Liver (tissue), 9 donors: ENCODE data around the gene TM4SF18. TPM values are rescaled to one million over a fixed set of nuclear protein-coding genes. Genes with fewer than 3 reads are reported as not detected.
A peak's percentile ranks its signal among the peaks of the same experiment; 100 is the strongest.

Experiments
- DNase-seq: peaks from one replicate; pipeline ENCODE4 v3.0.0-alpha.2; 2017; ENCODE audit warnings: low spot score
- H3K27ac ChIP-seq, 2 donors: one replicate each; pipeline ENCODE4 v1.7.0; 2013; ENCODE audit warnings: inconsistent platforms in 2 of 2, low read length in 2 of 2, control low read depth in 1 of 2, low read depth in 1 of 2, mild to moderate bottlenecking in 1 of 2
- H3K27me3 ChIP-seq, 4 donors: one replicate each; pipeline versions ENCODE4 v1.6.1 to v1.7.0; 2013; ENCODE audit warnings: low read length in 3 of 4, inconsistent platforms in 1 of 4, mild to moderate bottlenecking in 1 of 4, moderate library complexity in 1 of 4; ENCODE audit not compliant: control insufficient read depth in 4 of 4, insufficient read depth in 4 of 4
- H3K36me3 ChIP-seq, 4 donors: one replicate each; pipeline versions ENCODE4 v1.6.1 to v1.7.0; 2013; ENCODE audit warnings: low read length in 3 of 4, mild to moderate bottlenecking in 3 of 4, low read depth in 1 of 4, moderate library complexity in 1 of 4; ENCODE audit not compliant: control insufficient read depth in 4 of 4, insufficient read depth in 3 of 4
- H3K4me1 ChIP-seq, 4 donors: one replicate each; pipeline versions ENCODE4 v1.6.1 to v1.7.0; 2013; ENCODE audit warnings: low read length in 3 of 4, mild to moderate bottlenecking in 3 of 4, moderate library complexity in 1 of 4; ENCODE audit not compliant: control insufficient read depth in 4 of 4, insufficient read depth in 4 of 4
- H3K4me3 ChIP-seq, 3 donors: one replicate each; pipeline versions ENCODE4 v1.6.1 to v1.7.0; 2013; ENCODE audit warnings: low read length in 3 of 3, control low read depth in 1 of 3, low read depth in 1 of 3, mild to moderate bottlenecking in 1 of 3
- H3K9ac ChIP-seq, 2 donors: one replicate each; pipeline ENCODE4 v1.7.0; 2013; ENCODE audit warnings: low read length in 2 of 2, mild to moderate bottlenecking in 2 of 2, moderate library complexity in 2 of 2, control low read depth in 1 of 2, low read depth in 1 of 2
- H3K9me3 ChIP-seq, 4 donors: one replicate each; pipeline versions ENCODE4 v1.6.1 to v1.7.0; 2013; ENCODE audit warnings: low read length in 3 of 4; ENCODE audit not compliant: control insufficient read depth in 4 of 4
- EGR1 ChIP-seq, 2 donors: IDR thresholded peaks; 2 replicates each; pipeline ENCODE4 v1.6.1; 2016 to 2018; ENCODE audit warnings: antibody characterized with exemption in 2 of 2, low read depth in 2 of 2
- FOXA1 ChIP-seq: IDR thresholded peaks from 2 replicates; pipeline ENCODE4 v1.6.1; 2016; ENCODE audit warnings: antibody characterized with exemption
- FOXA2 ChIP-seq: IDR thresholded peaks from 2 replicates; pipeline ENCODE4 v1.6.1; 2016; ENCODE audit warnings: antibody characterized with exemption
- GABPA ChIP-seq, 2 donors: IDR thresholded peaks in 1 of 2; conservative IDR thresholded peaks in 1 of 2; 2 replicates each; pipeline ENCODE4 v1.6.1; 2016; ENCODE audit warnings: antibody characterized with exemption in 2 of 2, mild to moderate bottlenecking in 1 of 2, moderate library complexity in 1 of 2
- HNF4A ChIP-seq, 2 donors: conservative IDR thresholded peaks; 2 replicates each; pipeline ENCODE4 v1.6.1; 2016; ENCODE audit warnings: antibody characterized with exemption in 2 of 2, mild to moderate bottlenecking in 2 of 2
- HNF4G ChIP-seq: IDR thresholded peaks from 2 replicates; pipeline ENCODE4 v1.6.1; 2016; ENCODE audit warnings: antibody characterized with exemption
- JUND ChIP-seq, 2 donors: IDR thresholded peaks; 2 replicates each; pipeline ENCODE4 v1.6.1; 2016; ENCODE audit warnings: antibody characterized with exemption in 2 of 2
- NR2F2 ChIP-seq: IDR thresholded peaks from 2 replicates; pipeline ENCODE4 v1.6.1; 2016; ENCODE audit warnings: antibody characterized with exemption
- RAD21 ChIP-seq, 2 donors: IDR thresholded peaks; 2 replicates each; pipeline ENCODE4 v1.6.1; 2016; ENCODE audit warnings: antibody characterized with exemption in 2 of 2, mild to moderate bottlenecking in 2 of 2
- RXRA ChIP-seq, 2 donors: IDR thresholded peaks; 2 replicates each; pipeline ENCODE4 v1.6.1; 2017 to 2018; ENCODE audit warnings: antibody characterized with exemption in 2 of 2, mild to moderate bottlenecking in 1 of 2
- SP1 ChIP-seq: IDR thresholded peaks from 2 replicates; pipeline ENCODE4 v1.6.1; 2018; ENCODE audit warnings: antibody characterized with exemption, mild to moderate bottlenecking
- TAF1 ChIP-seq: conservative IDR thresholded peaks from 2 replicates; pipeline ENCODE4 v1.6.1; 2016; ENCODE audit warnings: antibody characterized with exemption, mild to moderate bottlenecking
- YY1 ChIP-seq: IDR thresholded peaks from 2 replicates; pipeline ENCODE4 v1.6.1; 2016; ENCODE audit warnings: antibody characterized with exemption, mild to moderate bottlenecking
- WGBS: extraction: QIAGEN DNeasy Blood & Tissue Kit; methylation state at CpG from one replicate; pipeline ENCODE4 v1.1.7; 2013; 5-methylcytosine and 5-hydroxymethylcytosine counted together
- polyA plus RNA-seq, 2 donors: library from polyadenylated mRNA; stranded (reverse) in 1 of 2; unstranded in 1 of 2; fragments of 200-250 nt in 1 of 2; fragments of >200 nt in 1 of 2; fragmentation: Nextera tagmentation in 1 of 2; extraction: Ambion mirVana in 1 of 2; gene quantifications; one replicate each; pipeline versions ENCODE4 v1.2.1 to v1.2.3, GENCODE V29; 2013 to 2015
- total RNA-seq, 2 donors: library from RNA; depleted of rRNA; stranded (reverse); fragments of >200 nt; gene quantifications; one replicate each; pipeline ENCODE4 v1.2.3, GENCODE V29; 2014
- TF ChIP-seq, protein P1 (sequence below): fragments of 150-350 bp; IDR thresholded peaks from 2 replicates; pipeline ENCODE4 v1.5.1; 2017; ENCODE audit warnings: improper control_type of control experiment, low read depth, low read length; ENCODE audit not compliant: missing input control
- TF ChIP-seq, protein P2 (sequence below): IDR thresholded peaks from 2 replicates; pipeline ENCODE4 v1.6.1; 2016; ENCODE audit warnings: antibody characterized with exemption
- TF ChIP-seq, protein P3 (sequence below): IDR thresholded peaks from 2 replicates; pipeline ENCODE4 v1.6.1; 2016; ENCODE audit warnings: antibody characterized with exemption
- TF ChIP-seq, protein P4 (sequence below): IDR thresholded peaks from 2 replicates; pipeline ENCODE4 v1.6.1; 2016; ENCODE audit warnings: antibody characterized with exemption
- TF ChIP-seq, protein P5 (sequence below): IDR thresholded peaks from 2 replicates; pipeline ENCODE4 v1.6.1; 2016; ENCODE audit warnings: antibody characterized with exemption, mild to moderate bottlenecking
- donor health status: healthy.
- donor health status: healthy.
- donor health status: healthy.
- donor health status: healthy.
- donor health status: healthy.

TM4SF18 gene
- total and polyA plus RNA-seq, 4 donors = 4.9 to 12.6 (median 6.4) TPM

DNA sequence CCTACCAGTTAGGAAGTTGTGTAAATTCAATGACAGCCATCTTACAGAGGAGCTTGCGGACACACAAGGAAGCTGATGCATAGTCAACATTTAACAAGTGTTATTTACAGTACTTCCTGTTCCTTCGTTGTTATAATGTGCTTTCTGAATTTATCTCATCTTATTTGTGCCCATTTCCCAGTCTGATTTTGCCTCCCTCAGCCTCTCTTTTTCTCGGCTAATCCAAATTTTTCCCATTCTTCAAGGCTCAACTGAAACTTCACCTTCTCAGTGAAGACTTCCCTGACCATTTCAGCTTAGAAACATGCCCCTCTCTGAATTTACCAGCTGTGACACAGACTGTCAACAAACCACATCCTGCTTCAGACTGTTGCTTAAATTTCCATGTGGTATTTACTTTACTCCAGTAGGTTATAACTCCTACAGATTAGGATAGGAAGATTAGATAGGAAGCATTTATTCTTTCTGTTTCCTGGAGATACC lies 56.1 kb downstream of the TM4SF18 start:
- Histone ChIP-seq H3K4me1 (peaks cover 1 to 5% (median 4%) of the 10 kb centered on the region in 4 donors), H3K36me3 (no peaks in the 10 kb centered on the region), H3K27me3 (no peaks in the 10 kb centered on the region), H3K4me3 (no peak overlapping the region), H3K27ac (no peak overlapping the region), H3K9me3 (no peaks in the 10 kb centered on the region), H3K9ac (no peak overlapping the region)
- TF ChIP-seq, protein P1, sequence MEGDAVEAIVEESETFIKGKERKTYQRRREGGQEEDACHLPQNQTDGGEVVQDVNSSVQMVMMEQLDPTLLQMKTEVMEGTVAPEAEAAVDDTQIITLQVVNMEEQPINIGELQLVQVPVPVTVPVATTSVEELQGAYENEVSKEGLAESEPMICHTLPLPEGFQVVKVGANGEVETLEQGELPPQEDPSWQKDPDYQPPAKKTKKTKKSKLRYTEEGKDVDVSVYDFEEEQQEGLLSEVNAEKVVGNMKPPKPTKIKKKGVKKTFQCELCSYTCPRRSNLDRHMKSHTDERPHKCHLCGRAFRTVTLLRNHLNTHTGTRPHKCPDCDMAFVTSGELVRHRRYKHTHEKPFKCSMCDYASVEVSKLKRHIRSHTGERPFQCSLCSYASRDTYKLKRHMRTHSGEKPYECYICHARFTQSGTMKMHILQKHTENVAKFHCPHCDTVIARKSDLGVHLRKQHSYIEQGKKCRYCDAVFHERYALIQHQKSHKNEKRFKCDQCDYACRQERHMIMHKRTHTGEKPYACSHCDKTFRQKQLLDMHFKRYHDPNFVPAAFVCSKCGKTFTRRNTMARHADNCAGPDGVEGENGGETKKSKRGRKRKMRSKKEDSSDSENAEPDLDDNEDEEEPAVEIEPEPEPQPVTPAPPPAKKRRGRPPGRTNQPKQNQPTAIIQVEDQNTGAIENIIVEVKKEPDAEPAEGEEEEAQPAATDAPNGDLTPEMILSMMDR = no peak
- TF ChIP-seq SP1 (peak; percentile 45), RAD21 (IDR thresholded peaks at IDR 0.05) (peak; percentile 29 to 40), EGR1 (IDR thresholded peaks at IDR 0.05; ENCODE audit: low read depth in 2 of 2) (peak in 1 of 2 donors; percentile 57), GABPA (IDR thresholded peaks at IDR 0.05 in 1 of 2, conservative IDR thresholded peaks at IDR 0.05 in 1 of 2) (no peak), YY1 (peak; percentile 36), HNF4A (conservative IDR thresholded peaks at IDR 0.05) (peak in 1 of 2 donors; percentile 30), RXRA (IDR thresholded peaks at IDR 0.05) (peak in 1 of 2 donors; percentile 37), TAF1 (no peak), HNF4G (no peak), NR2F2 (no peak), JUND (IDR thresholded peaks at IDR 0.05) (peak in 1 of 2 donors; percentile 32), FOXA2 (peak; percentile 86), FOXA1 (peak; percentile 93)
- TF ChIP-seq, protein P2, sequence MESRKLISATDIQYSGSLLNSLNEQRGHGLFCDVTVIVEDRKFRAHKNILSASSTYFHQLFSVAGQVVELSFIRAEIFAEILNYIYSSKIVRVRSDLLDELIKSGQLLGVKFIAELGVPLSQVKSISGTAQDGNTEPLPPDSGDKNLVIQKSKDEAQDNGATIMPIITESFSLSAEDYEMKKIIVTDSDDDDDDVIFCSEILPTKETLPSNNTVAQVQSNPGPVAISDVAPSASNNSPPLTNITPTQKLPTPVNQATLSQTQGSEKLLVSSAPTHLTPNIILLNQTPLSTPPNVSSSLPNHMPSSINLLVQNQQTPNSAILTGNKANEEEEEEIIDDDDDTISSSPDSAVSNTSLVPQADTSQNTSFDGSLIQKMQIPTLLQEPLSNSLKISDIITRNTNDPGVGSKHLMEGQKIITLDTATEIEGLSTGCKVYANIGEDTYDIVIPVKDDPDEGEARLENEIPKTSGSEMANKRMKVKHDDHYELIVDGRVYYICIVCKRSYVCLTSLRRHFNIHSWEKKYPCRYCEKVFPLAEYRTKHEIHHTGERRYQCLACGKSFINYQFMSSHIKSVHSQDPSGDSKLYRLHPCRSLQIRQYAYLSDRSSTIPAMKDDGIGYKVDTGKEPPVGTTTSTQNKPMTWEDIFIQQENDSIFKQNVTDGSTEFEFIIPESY = no peak
- TF ChIP-seq, protein P3, sequence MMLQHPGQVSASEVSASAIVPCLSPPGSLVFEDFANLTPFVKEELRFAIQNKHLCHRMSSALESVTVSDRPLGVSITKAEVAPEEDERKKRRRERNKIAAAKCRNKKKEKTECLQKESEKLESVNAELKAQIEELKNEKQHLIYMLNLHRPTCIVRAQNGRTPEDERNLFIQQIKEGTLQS = no peak
- TF ChIP-seq, protein P4, sequence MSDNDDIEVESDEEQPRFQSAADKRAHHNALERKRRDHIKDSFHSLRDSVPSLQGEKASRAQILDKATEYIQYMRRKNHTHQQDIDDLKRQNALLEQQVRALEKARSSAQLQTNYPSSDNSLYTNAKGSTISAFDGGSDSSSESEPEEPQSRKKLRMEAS = peak; percentile 35
- TF ChIP-seq, protein P5, sequence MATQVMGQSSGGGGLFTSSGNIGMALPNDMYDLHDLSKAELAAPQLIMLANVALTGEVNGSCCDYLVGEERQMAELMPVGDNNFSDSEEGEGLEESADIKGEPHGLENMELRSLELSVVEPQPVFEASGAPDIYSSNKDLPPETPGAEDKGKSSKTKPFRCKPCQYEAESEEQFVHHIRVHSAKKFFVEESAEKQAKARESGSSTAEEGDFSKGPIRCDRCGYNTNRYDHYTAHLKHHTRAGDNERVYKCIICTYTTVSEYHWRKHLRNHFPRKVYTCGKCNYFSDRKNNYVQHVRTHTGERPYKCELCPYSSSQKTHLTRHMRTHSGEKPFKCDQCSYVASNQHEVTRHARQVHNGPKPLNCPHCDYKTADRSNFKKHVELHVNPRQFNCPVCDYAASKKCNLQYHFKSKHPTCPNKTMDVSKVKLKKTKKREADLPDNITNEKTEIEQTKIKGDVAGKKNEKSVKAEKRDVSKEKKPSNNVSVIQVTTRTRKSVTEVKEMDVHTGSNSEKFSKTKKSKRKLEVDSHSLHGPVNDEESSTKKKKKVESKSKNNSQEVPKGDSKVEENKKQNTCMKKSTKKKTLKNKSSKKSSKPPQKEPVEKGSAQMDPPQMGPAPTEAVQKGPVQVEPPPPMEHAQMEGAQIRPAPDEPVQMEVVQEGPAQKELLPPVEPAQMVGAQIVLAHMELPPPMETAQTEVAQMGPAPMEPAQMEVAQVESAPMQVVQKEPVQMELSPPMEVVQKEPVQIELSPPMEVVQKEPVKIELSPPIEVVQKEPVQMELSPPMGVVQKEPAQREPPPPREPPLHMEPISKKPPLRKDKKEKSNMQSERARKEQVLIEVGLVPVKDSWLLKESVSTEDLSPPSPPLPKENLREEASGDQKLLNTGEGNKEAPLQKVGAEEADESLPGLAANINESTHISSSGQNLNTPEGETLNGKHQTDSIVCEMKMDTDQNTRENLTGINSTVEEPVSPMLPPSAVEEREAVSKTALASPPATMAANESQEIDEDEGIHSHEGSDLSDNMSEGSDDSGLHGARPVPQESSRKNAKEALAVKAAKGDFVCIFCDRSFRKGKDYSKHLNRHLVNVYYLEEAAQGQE = no peak
- 50% methylated on average over 3 of the region's 3 CpGs for WGBS
- DNase-seq = no peak
